Measurements from ENCODE around the gene PLA2G4A. TPM values are rescaled to one million over a fixed set of nuclear protein-coding genes. Genes with fewer than 3 reads are reported as not detected.

Gene PLA2G4A
- total and polyA plus RNA-seq, 2 donors (not counting 3 experiments of a cell fraction or from before 2014, with no cell fraction given): 8.2 to 13.3 TPM

DNA sequence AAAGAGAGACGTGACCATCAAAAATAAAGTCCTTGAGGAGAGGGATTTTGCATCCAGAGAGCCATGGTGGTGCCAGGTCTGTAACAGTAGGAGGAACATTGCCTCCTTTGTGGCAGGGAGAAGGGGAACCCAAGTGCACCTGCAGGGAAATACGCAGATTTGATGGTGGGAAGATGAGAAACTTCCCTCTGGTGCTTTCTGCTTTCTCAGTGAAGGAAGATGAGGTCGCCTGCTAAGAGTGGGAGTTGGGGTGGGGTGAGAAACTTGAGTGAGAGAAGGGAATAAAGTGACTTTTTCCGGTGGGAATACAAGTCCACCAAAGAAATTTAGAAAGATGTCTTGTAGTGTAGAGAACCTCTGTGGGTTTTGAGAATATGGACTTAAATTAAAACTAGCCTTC, 9.1 kb downstream of the PLA2G4A start:
- intact Hi-C loops (cut with micrococcal nuclease): loop anchor here (1.0 to 5.0 kb wide), 2 partner anchors 139 to 156 kb away; no protein-coding TSS in a partner anchor
- no peak overlapping the region for H3K4me2 ChIP-seq (ENCODE audit: insufficient read depth, low read length)
- ChIA-PET POLR2A (no interaction called here), CTCF (no interaction called here)
- no peak overlapping the region for H3K9ac ChIP-seq (replicated peaks; ENCODE audit: extremely low read depth, insufficient read depth, low read length)
- H3K4me3 ChIP-seq (replicated peaks in 1 of 3; ENCODE audit: insufficient read depth in 1 of 3, low read depth in 1 of 3, low read length in 3 of 3): no peak overlapping the region
- FAIRE-seq (no peak), DNase-seq (ENCODE audit: low read depth, low spot score) (no peak)
- dilution Hi-C loops (cut with MboI; ENCODE audit: extremely low pct_ligation_motif_present, low sequenced_read_pairs): no loop called here
- TF ChIP-seq POLR2A (IDR thresholded peaks at IDR 0.05; ENCODE audit: low read depth, low read length) (no peak), MYC (IDR thresholded peaks at IDR 0.05; ENCODE audit: low read depth, low read length) (no peak), GATA2 (IDR thresholded peaks at IDR 0.05; ENCODE audit: insufficient read depth, insufficient read length, low read depth, low read length) (no peak), EZH2 (IDR thresholded peaks at IDR 0.05; ENCODE audit: borderline replicate concordance, low read depth, low read length, severe bottlenecking) (no peak), MAX (IDR thresholded peaks at IDR 0.05; ENCODE audit: insufficient read depth, insufficient read length) (no peak), JUN (IDR thresholded peaks at IDR 0.05; ENCODE audit: borderline replicate concordance, insufficient read depth, insufficient read length, low read depth) (no peak), FOS (IDR thresholded peaks at IDR 0.05; ENCODE audit: borderline replicate concordance, insufficient read depth, low read length) (no peak), POLR2AphosphoS5 (IDR thresholded peaks at IDR 0.05; ENCODE audit: insufficient read depth, low read depth, low read length) (no peak)
- TF ChIP-seq, protein P1, sequence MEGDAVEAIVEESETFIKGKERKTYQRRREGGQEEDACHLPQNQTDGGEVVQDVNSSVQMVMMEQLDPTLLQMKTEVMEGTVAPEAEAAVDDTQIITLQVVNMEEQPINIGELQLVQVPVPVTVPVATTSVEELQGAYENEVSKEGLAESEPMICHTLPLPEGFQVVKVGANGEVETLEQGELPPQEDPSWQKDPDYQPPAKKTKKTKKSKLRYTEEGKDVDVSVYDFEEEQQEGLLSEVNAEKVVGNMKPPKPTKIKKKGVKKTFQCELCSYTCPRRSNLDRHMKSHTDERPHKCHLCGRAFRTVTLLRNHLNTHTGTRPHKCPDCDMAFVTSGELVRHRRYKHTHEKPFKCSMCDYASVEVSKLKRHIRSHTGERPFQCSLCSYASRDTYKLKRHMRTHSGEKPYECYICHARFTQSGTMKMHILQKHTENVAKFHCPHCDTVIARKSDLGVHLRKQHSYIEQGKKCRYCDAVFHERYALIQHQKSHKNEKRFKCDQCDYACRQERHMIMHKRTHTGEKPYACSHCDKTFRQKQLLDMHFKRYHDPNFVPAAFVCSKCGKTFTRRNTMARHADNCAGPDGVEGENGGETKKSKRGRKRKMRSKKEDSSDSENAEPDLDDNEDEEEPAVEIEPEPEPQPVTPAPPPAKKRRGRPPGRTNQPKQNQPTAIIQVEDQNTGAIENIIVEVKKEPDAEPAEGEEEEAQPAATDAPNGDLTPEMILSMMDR (IDR thresholded peaks at IDR 0.05; ENCODE audit: extremely low read depth in 1 of 2, insufficient read depth in 1 of 2, low read depth in 1 of 2, low read length in 2 of 2): no peak
- no peak overlapping the region for H3K27ac ChIP-seq (ENCODE audit: insufficient read depth, low read depth, low read length)
- H3K9me3 ChIP-seq (replicated peaks; ENCODE audit: control insufficient read depth, insufficient read depth, low read length): no peaks in the 10 kb centered on the region
- no peak overlapping the region for H2AFZ ChIP-seq (ENCODE audit: low read depth, low read length)
- no peaks in the 10 kb centered on the region for H3K9me1 ChIP-seq (replicated peaks; ENCODE audit: control insufficient read depth, extremely low read depth, insufficient read depth, low read length)
- H4K20me1 ChIP-seq (replicated peaks; ENCODE audit: control insufficient read depth, extremely low read depth, insufficient read depth, low read length): no peaks in the 10 kb centered on the region
- H3K4me1 ChIP-seq (ENCODE audit: control insufficient read depth, extremely low read depth, insufficient read depth, low read length): peaks cover 10% of the 10 kb centered on the region
- no TSS peak for BruUV-seq (replicated peaks)
- no peaks in the 10 kb centered on the region for H3K27me3 ChIP-seq (ENCODE audit: control insufficient read depth in 2 of 2, insufficient read depth in 2 of 2, low read length in 2 of 2)
- H3K79me2 ChIP-seq (ENCODE audit: control insufficient read depth, insufficient read depth, low read length): no peaks in the 10 kb centered on the region
- H3K36me3 ChIP-seq (ENCODE audit: control insufficient read depth in 2 of 2, extremely low read depth in 1 of 2, insufficient read depth in 2 of 2, low read length in 2 of 2): no peaks in the 10 kb centered on the region
